Suprapubic skin (tissue), 4 donors: Measurements from ENCODE around the gene TSNAX. TPM values are rescaled to one million over a fixed set of nuclear protein-coding genes. Genes with fewer than 3 reads are reported as not detected.

Experiments used
- DNase-seq, 2 donors: peaks; one replicate each; pipeline ENCODE4 v3.0.0-alpha.2; 2019; ENCODE audit warnings: low spot score in 2 of 2
- H3K27ac ChIP-seq: fragments of 200-600 bp; sonication (generic); one replicate; pipeline ENCODE4 v1.5.1; 2019
- H3K27me3 ChIP-seq: fragments of 200-600 bp; sonication (generic); one replicate; pipeline ENCODE4 v1.5.1; 2019
- H3K36me3 ChIP-seq: fragments of 200-600 bp; sonication (generic); one replicate; pipeline ENCODE4 v1.5.1; 2019
- H3K4me1 ChIP-seq: fragments of 200-600 bp; sonication (generic); one replicate; pipeline ENCODE4 v1.5.1; 2019
- H3K4me3 ChIP-seq: fragments of 200-600 bp; sonication (generic); one replicate; pipeline ENCODE4 v1.5.1; 2019; ENCODE audit warnings: mild to moderate bottlenecking
- H3K9me3 ChIP-seq: fragments of 200-600 bp; sonication (generic); one replicate; pipeline ENCODE4 v1.5.1; 2019
- EP300 ChIP-seq: sonication (generic); formaldehyde crosslinking; IDR thresholded peaks from one replicate; pipeline ENCODE4 v1.6.1; 2017; ENCODE audit warnings: antibody characterized with exemption
- POLR2A ChIP-seq, 2 donors: fragments of 450-650 bp; IDR thresholded peaks; one replicate each; pipeline ENCODE4 v1.6.1; 2017; ENCODE audit warnings: antibody characterized with exemption in 2 of 2, mild to moderate bottlenecking in 2 of 2, moderate library complexity in 2 of 2
- POLR2AphosphoS5 ChIP-seq, 3 donors: sonication (generic); formaldehyde crosslinking; IDR thresholded peaks; one replicate each; pipeline ENCODE4 v1.6.1; 2017; ENCODE audit warnings: antibody characterized with exemption in 3 of 3
- WGBS: methylation state at CpG from one replicate; pipeline ENCODE4 v1.1.5; 2018; 5-methylcytosine and 5-hydroxymethylcytosine counted together
- total RNA-seq, 4 donors: library from RNA; depleted of rRNA; stranded (reverse); fragments of >200 nt; gene quantifications; one replicate each; pipeline ENCODE4 v1.1.0, GENCODE V29; 2016
- TF ChIP-seq, protein P1 (sequence below), 2 donors: fragments of 200-600 bp in 1 of 2; fragments of 450-650 bp in 1 of 2; sonication (generic) in 1 of 2; IDR thresholded peaks; one replicate each; pipeline ENCODE4 v1.5.1; 2016 to 2019; ENCODE audit warnings: antibody characterized with exemption in 2 of 2, mild to moderate bottlenecking in 1 of 2, moderate library complexity in 1 of 2

Gene TSNAX
- total RNA-seq, 4 donors from 2014 or later = 18.8 to 36.4 (median 25.4) TPM

DNA sequence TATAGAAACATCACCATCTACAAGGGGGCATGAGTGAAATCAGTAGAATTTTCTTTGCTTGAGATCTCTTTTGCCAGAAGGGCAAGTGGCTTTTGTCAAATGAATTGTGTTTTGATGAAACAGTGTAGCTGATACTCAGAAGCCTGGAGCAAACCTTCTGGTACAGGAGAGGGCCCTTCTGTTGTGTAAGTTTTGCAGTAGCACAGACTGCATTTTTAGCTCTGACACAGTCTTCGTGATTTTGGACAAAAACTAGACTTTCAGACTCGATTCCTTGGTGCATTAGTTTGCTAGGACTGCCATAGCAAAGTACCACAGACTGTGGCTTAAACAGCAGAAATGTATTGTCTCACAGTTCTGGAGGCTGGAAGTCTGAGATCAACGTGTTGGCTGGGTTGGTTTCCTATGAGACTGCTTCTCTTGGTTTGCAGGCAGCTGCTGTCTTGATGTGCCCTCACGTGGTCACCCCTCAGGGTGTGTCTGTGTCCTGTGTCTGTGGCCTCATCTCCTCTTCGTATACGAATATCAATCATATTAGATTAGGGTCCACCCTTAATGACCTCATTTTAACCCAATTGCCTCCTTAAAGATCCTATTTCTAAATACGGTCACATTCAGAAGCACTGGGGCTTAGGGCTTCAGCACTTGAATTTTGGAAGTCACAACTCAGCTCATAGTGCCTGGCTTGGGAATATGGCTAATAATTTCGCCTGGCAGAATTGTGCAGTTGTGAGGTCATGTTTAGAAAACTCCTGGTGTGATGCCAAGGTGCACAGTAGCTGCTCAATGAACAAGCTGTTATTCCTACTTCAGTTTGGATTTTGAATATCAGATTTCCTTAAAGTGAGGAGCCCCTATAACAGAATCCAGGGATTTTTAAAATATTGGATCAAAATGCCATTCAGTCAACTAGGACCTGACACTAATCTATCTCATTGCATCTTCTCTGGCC lies 77.0 kb downstream of the TSNAX start:
- H3K36me3 ChIP-seq = no peaks in the 10 kb centered on the region
- DNase-seq = no peak
- H3K9me3 ChIP-seq = no peaks in the 10 kb centered on the region
- TF ChIP-seq, protein P1, sequence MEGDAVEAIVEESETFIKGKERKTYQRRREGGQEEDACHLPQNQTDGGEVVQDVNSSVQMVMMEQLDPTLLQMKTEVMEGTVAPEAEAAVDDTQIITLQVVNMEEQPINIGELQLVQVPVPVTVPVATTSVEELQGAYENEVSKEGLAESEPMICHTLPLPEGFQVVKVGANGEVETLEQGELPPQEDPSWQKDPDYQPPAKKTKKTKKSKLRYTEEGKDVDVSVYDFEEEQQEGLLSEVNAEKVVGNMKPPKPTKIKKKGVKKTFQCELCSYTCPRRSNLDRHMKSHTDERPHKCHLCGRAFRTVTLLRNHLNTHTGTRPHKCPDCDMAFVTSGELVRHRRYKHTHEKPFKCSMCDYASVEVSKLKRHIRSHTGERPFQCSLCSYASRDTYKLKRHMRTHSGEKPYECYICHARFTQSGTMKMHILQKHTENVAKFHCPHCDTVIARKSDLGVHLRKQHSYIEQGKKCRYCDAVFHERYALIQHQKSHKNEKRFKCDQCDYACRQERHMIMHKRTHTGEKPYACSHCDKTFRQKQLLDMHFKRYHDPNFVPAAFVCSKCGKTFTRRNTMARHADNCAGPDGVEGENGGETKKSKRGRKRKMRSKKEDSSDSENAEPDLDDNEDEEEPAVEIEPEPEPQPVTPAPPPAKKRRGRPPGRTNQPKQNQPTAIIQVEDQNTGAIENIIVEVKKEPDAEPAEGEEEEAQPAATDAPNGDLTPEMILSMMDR (IDR thresholded peaks at IDR 0.05) = no peak
- TF ChIP-seq POLR2AphosphoS5 (IDR thresholded peaks at IDR 0.05) (no peak), EP300 (no peak), POLR2A (IDR thresholded peaks at IDR 0.05) (no peak)
- H3K27me3 ChIP-seq = no peaks in the 10 kb centered on the region
- WGBS = 57% methylated on average over 8 of the region's 8 CpGs
- no peak overlapping the region for H3K27ac ChIP-seq
- no peak overlapping the region for H3K4me3 ChIP-seq
- peaks cover 24% of the 10 kb centered on the region for H3K4me1 ChIP-seq

DNA sequence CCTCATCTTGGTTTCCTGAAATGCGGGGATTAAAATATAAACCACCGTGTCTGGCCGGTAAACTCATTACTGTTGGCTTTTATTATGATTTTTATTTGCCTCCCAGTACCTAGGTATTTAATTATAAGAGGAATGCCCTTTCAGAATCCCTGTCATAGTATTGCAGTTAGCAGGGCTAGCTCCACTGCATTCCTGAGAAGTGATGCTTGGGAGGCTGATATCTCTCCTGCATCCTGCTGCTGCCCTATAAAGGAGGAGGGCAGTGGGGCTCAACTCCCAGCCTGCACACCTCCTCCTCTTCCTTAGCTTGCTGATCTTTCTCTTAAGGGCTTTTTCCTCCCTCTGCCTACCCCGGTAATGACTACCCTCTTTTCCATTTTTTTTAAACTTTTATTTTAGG lies 78.2 kb downstream of the TSNAX start:
- H3K9me3 ChIP-seq = no peaks in the 10 kb centered on the region
- no peaks in the 10 kb centered on the region for H3K36me3 ChIP-seq
- DNase-seq = no peak
- peaks cover 12% of the 10 kb centered on the region for H3K4me1 ChIP-seq
- 52% methylated on average over 4 of the region's 4 CpGs for WGBS
- TF ChIP-seq POLR2A (IDR thresholded peaks at IDR 0.05) (no peak), EP300 (no peak), POLR2AphosphoS5 (IDR thresholded peaks at IDR 0.05) (no peak)
- TF ChIP-seq, protein P1 (IDR thresholded peaks at IDR 0.05) = no peak
- no peak overlapping the region for H3K27ac ChIP-seq
- no peaks in the 10 kb centered on the region for H3K27me3 ChIP-seq
- H3K4me3 ChIP-seq = no peak overlapping the region

DNA sequence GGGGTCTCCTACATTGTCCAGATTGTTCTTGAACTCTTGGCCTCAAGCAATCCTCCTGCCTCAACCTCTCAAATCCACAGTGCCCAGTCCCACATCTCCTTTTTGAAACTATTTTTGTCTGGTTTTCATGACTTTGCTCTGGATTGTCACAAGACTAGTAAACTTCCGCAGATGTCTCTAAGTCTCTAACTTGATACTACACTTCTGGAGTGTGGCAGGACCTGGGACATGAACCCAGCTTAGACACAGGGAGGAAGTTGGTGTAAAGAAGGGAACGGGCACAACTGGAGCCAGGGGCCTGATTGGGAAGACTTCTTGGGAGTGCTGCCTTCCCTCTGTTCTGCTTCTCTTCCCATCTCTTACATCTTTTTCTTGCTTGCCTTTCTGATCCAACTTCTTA lies 81.9 kb downstream of the TSNAX start:
- Histone ChIP-seq H3K36me3 (no peaks in the 10 kb centered on the region), H3K27ac (no peak overlapping the region), H3K4me1 (peaks cover 2% of the 10 kb centered on the region), H3K4me3 (no peak overlapping the region), H3K27me3 (no peaks in the 10 kb centered on the region), H3K9me3 (no peaks in the 10 kb centered on the region)
- DNase-seq = no peak
- TF ChIP-seq POLR2AphosphoS5 (IDR thresholded peaks at IDR 0.05) (no peak), EP300 (no peak), POLR2A (IDR thresholded peaks at IDR 0.05) (no peak)
- TF ChIP-seq, protein P1 (IDR thresholded peaks at IDR 0.05) = no peak
- 95% methylated on average over 2 of the region's 2 CpGs for WGBS

DNA sequence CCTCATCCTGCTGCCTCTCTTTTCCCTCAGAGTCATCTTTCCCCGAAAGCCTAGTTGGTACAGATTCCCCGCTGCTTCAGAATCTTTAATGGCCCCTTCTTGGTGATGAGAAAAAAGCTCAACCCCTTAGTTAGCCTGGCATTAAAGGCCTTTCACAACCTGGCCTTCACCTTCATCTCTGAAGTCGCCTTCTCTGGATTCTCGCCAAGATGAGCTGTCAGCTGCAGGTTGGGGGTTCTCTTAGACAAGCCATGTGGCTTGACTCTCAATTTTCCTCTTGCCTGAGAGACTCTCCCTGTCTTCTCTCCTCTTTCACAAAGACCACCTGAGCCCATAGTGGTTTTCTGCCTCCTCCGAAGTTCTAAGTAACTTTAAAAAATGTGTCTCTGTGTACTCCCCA lies 82.6 kb downstream of the TSNAX start:
- no peak for TF ChIP-seq POLR2AphosphoS5 (IDR thresholded peaks at IDR 0.05)
- TF ChIP-seq, protein P1 (IDR thresholded peaks at IDR 0.05) = no peak
- no peak for TF ChIP-seq EP300
- TF ChIP-seq POLR2A (IDR thresholded peaks at IDR 0.05) = no peak
- peaks cover 2% of the 10 kb centered on the region for H3K4me1 ChIP-seq
- no peaks in the 10 kb centered on the region for H3K36me3 ChIP-seq
- no peak for DNase-seq
- H3K9me3 ChIP-seq = no peaks in the 10 kb centered on the region
- no peak overlapping the region for H3K4me3 ChIP-seq
- 89% methylated on average over 5 of the region's 5 CpGs for WGBS
- H3K27me3 ChIP-seq = no peaks in the 10 kb centered on the region
- no peak overlapping the region for H3K27ac ChIP-seq

DNA sequence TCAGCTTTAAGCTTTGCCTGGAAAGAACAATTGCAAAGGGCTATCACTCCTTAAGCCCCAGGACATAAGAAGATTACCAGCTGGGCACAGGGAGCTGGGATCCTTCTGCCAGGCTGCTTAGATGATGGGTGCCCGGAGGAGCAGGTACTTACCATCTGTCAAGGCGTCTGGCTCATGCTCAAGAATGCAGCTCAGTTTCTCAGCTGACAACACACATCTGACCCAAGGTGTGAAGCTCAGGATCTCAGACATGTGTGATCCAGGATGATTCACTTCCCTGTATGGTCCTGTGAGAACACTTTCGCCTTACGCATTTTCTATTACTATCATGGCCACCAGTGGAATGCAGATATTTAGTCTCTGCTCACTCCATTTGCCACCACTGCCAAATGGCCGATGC lies 83.4 kb downstream of the TSNAX start:
- no peak for TF ChIP-seq POLR2AphosphoS5 (IDR thresholded peaks at IDR 0.05)
- TF ChIP-seq EP300 = no peak
- no peak for TF ChIP-seq POLR2A (IDR thresholded peaks at IDR 0.05)
- TF ChIP-seq, protein P1 (IDR thresholded peaks at IDR 0.05) = no peak
- 86% methylated on average over 5 of the region's 5 CpGs for WGBS
- H3K9me3 ChIP-seq = no peaks in the 10 kb centered on the region
- no peaks in the 10 kb centered on the region for H3K27me3 ChIP-seq
- DNase-seq = no peak
- H3K36me3 ChIP-seq = no peaks in the 10 kb centered on the region
- peaks cover 2% of the 10 kb centered on the region for H3K4me1 ChIP-seq
- no peak overlapping the region for H3K27ac ChIP-seq
- H3K4me3 ChIP-seq = no peak overlapping the region
